LNCaP clone FGC (cell line): Measurements from ENCODE around the gene NDUFB2.
"Not testable (repeated sequence)": the region's sequence is repeated elsewhere in the genome, so short reads cannot be mapped to it uniquely, and the experiment has no call there.

Source experiments
- DNase-seq: peaks from one replicate; pipeline ENCODE4 v3.0.0-alpha.2; 2011; ENCODE audit warnings: low read depth
- H3K4me3 ChIP-seq: 2 replicates; pipeline ENCODE4 v1.5.1; 2011; ENCODE audit warnings: mild to moderate bottlenecking, low read depth, low read length, control low read depth
- CTCF ChIP-seq: IDR thresholded peaks from 2 replicates; pipeline ENCODE4 v1.5.1; 2012; ENCODE audit warnings: mild to moderate bottlenecking; ENCODE audit not compliant: control insufficient read depth, insufficient read depth; ENCODE audit errors: extremely low read depth

The NDUFB2 gene

GRCh38 chr7:140673063-140673773, 23.3 kb upstream of the NDUFB2 start:
- H3K4me3 ChIP-seq, result peak overlapping the region; percentile 65
- TF ChIP-seq CTCF, result no peak
- DNase-seq, result no peak

GRCh38 chr7:140673774-140674155, 22.7 kb upstream of the NDUFB2 start:
- H3K4me3 ChIP-seq, result peak overlapping the region; percentile 65
- no peak for DNase-seq
- no peak for TF ChIP-seq CTCF

- peak overlapping the region; percentile 65 for H3K4me3 ChIP-seq
- DNase-seq, result no peak
- no peak for TF ChIP-seq CTCF
Observed at GRCh38 chr7:140674356-140674800, 22.1 kb upstream of the NDUFB2 start.

DNA sequence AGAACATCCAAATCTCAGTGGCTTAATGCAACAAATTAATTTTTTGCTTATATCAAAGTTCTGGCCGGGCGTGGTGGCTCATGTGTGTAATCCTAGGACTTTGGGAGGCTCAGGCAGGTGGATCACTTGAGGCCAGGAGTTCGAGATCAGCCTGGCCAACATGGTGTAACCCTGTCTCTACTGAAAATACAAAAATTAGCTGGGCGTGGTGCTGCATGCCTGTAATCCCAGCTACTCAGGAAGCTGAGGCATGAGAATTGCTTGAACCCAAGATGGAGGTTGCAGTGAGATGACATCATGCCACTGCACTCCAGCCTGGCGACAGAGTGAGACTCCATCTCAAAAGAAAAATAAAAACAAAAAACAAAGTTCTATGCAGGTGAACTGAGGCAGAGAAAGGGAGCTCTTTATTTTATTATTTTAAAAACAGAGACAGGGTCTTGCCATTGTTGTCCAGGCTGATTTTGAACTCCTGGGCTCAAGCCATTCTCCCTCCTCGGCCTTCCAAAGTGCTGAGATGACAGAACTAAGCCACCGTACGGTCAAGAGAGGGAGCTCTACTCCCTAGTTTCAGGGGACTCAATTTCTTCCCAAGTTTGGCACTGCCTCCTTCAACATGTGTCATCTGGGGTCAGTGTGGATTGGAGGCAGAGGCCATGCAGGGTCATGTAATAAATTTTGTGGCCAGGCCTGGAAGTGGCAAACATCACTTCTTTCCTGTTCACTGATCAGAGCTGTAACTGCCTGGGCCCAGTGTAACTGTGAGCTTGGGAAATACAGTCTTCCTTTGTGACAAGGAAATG, 21.4 kb upstream of the NDUFB2 start:
- peak; percentile 88 for DNase-seq
- no peak overlapping the region for H3K4me3 ChIP-seq
- TF ChIP-seq CTCF, result peak; percentile 70

DNA sequence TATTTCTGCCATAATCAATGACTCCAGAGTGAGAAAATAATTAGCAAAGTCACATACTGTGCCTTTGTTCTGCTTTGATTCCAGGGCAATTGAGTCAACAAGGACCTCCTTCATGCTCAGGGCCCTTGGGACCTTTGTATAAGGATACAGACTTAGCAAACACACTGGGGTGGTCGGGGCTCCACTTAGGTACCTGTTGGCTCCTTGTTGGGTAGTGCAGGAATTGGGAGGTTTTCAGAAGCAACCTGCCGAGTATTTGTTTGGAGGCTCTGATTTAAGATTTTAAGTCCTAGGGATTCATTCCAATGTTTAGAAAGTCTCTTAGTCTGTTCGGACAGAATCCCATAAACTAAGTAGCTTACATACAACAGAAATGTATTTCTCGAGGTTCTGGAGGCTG, 20.8 kb upstream of the NDUFB2 start:
- no peak overlapping the region for H3K4me3 ChIP-seq
- no peak for TF ChIP-seq CTCF

GRCh38 chr7:140676306-140676705, 20.2 kb upstream of the NDUFB2 start:
- no peak for TF ChIP-seq CTCF
- DNase-seq, result no peak
- H3K4me3 ChIP-seq, result no peak overlapping the region

More for the DNA sequence above, 20.8 kb upstream of the NDUFB2 start:
- no peak for DNase-seq

DNA sequence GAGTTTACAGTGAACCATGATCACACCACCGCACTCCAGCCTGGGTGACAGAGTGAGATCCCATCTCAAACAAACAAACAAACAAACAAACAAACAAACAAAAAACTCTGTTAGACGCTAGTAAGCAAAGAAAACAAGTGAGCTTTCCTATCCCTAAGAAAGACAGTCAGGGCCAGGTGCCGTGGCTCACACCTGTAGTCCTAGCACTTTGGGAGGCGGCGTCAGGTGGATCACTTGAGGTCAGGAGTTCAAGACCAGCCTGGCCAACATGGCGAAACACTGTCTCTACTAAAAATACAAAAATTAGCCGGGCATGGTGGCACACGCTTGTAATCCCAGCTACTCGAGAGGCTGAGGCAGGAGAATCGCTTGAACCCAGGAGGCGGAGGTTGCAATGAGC, 19.6 kb upstream of the NDUFB2 start:
- not testable (repeated sequence) for DNase-seq

More for the DNA sequence above, 19.6 kb upstream of the NDUFB2 start:
- H3K4me3 ChIP-seq, result not testable (repeated sequence)
